ENCODE data around the gene LEMD2.

LEMD2 gene

GRCh38 chr6:33721508-33721907, 67.4 kb downstream of the LEMD2 start:
- DNase-seq (ENCODE audit: low read depth in 2 of 2), result no peak
